Midbrain (tissue), 1 donor: Measurements from ENCODE around the gene PLXNB1.

ENCODE experiments used
- DNase-seq: peaks from one replicate; lab custom pipeline; 2025; lab: John Stamatoyannopoulos, UW

Gene PLXNB1

DNA sequence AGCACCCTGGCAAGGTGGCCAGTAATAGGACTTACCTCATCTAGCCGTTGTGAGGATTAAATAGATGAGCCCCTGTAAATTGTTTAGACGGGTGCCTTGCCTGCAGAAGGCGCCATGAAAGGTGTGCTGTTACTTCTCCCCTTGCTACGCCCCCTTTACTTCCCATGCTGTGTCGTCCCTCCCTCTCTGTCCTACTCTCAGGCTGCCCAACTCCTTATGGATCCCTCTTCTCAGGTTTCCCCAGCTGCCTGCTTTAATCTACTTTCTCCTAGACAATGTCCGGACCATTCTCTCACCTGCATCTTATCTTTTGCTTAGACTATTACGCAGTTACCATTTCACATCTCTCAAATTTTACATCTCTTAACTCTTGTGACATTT lies 59.6 kb downstream of the PLXNB1 start:
- DNase-seq, result no peak

DNA sequence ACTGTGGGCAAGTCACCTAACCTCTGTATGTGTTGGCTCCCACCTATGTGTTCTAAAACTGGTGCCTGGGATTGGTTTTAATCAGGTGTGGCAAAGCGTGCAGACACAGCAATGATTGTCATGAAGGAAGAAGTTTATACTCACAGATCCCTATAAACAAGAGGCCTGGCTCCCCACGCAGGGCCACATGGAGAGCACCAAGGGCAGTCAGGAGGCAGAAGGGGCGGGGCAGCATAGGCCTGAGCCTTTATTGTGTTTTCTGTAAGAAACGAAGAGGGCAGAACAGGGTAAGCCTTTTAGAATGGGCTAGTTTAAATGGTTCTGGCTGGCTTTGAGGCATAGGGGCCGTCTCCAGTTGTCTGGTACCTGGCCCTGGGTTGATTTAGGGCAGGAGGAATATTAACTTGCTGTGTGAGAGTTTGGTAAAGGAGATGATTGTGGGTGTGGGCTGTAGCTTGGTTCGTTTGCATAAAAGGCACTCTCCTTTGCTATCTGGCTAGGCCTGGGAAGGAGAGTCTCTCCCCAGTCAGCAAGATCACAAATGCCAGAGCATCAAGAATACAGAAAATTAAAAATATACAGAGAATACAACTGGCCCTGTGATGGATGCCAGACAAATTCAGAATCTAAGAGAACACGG lies 60.1 kb downstream of the PLXNB1 start:
- no peak for DNase-seq

DNA sequence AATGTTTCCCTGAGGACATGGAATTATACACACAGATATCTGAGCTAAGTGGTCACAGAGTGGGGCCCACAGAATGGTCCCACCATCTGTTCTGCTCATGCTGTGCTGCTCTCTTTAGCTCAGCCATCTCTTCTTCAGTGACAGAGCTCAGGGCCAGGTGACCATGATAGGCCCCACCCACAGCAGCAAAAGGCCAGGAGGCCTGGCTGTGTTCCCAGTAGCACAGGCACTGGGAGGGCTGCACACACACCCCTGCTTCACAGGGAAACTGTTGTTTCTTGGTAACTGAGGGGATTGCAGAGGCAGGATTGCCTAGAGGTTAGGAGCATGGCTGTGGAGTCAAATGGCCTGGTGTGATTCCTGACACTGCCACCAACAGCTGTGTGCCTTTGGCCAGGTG lies 62.7 kb downstream of the PLXNB1 start:
- no peak for DNase-seq

DNA sequence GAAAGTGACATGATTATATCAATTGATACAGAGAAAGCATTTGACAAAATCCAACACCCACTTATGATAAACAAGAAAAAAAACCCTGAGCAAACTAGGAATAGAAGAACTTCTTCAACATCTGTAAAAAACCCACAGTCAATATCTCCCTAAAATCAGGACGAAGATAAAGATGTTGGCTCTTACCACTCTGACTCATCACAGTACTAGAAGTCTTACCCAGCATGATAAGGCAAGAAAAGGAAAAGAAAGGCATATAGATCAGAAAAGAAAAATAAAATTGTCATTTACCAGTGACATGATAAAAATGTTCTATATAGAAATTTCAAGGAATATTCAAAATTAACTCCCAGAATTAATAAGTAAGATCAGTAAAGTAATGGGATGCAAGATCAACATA lies 65.0 kb downstream of the PLXNB1 start:
- no peak for DNase-seq

DNA sequence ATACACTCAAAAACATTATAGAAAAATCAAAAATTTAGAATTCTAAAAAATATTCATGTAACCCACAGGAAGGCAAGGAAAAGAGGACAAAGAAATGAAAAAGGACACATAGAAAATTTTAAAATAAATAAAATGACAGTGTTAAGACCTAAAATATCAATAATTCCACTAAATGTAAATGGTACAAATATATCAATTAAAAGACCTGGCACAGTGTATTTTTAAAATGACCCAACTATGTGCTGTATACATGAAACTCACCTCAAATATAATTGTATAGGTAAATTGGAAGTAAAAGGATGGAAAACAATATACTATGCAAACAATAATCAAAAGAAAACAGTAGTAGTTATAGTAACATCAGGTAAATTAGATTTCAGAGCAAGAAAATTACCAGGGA lies 68.0 kb downstream of the PLXNB1 start:
- DNase-seq, result no peak

DNA sequence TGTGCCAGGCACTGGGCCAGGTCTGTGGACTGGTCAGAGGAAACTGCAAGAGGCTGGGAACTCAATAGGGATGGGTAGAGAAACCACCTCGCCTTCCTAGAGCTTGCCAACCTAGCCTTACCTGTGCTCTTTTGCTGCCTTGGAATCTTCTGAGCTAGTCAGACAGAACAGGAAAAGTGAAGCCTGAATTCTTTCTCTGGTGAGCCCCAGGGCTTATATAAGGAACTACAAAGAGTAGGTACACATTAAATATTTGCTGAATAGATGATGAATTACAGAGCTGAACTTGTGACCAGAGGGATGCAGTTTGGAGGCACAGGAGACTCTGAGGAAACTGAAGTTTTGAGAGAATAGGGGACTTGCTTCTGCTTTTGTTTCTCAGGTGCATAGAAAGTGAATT lies 73.5 kb downstream of the PLXNB1 start:
- DNase-seq, result no peak

DNA sequence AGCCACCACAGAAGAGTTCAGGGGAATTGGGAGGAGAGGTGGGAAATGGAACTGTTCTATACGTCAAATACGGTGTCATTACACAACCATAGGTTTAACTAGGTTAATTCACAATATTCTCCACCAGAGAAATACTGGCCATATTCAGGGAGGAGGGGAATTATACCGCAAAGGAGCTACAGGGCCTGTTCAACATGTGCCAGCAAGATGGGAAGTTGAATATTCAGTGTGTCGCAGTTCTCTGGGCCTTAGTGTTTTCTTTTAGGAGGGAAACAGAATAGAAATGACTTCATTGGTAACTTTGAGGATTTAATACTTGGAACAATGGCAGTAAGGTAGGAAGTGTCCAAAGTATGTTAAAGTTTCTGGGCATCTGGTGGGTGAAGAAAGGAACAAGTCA lies 75.9 kb downstream of the PLXNB1 start:
- no peak for DNase-seq
